CD8-positive, alpha-beta memory T cell (primary cell): ENCODE measurements around the gene ZBTB48. TPM values are rescaled to one million over a fixed set of nuclear protein-coding genes. Genes with fewer than 3 reads are reported as not detected.
A peak's percentile ranks its signal among the peaks of the same experiment; 100 is the strongest.
"Not testable (repeated sequence)": the region's sequence is repeated elsewhere in the genome, so short reads cannot be mapped to it uniquely, and the experiment has no call there.

Experiments
- CTCF ChIA-PET: fragments of 350-600 bp; sonication (Branson Sonifier 250); formaldehyde crosslinking; loops from one replicate; lab custom pipeline; 2021; ENCODE audit warnings: antibody characterized with exemption; lab: Charles Lee
- POLR2A ChIA-PET: fragments of 350-600 bp; sonication (Branson Sonifier 250); formaldehyde crosslinking; loops from one replicate; lab custom pipeline; 2021; ENCODE audit warnings: antibody characterized with exemption; lab: Charles Lee
- DNase-seq, 5 donors: peaks; one replicate each; pipeline versions ENCODE4 v3.0.0 to v3.0.0-alpha.2; 2020 to 2022; ENCODE audit warnings: mixed read lengths in 1 of 5
- H3K27ac ChIP-seq: one replicate; pipeline ENCODE4 v1.7.0; 2013; ENCODE audit warnings: low read depth, mild to moderate bottlenecking, low read length, moderate library complexity
- H3K27me3 ChIP-seq: 2 replicates; pipeline ENCODE4 v1.7.0; 2013; ENCODE audit warnings: low read length, mild to moderate bottlenecking; ENCODE audit not compliant: insufficient read depth, poor library complexity, severe bottlenecking
- H3K36me3 ChIP-seq: 2 replicates; pipeline ENCODE4 v1.7.0; 2013; ENCODE audit warnings: mild to moderate bottlenecking, low read length, moderate library complexity; ENCODE audit not compliant: insufficient read depth
- H3K4me1 ChIP-seq: 2 replicates; pipeline ENCODE4 v1.7.0; 2013; ENCODE audit warnings: mild to moderate bottlenecking, low read length, moderate library complexity; ENCODE audit not compliant: insufficient read depth
- H3K4me3 ChIP-seq: 2 replicates; pipeline ENCODE4 v1.7.0; 2013; ENCODE audit warnings: mild to moderate bottlenecking, low read length
- H3K9me3 ChIP-seq: 2 replicates; pipeline ENCODE4 v1.7.0; 2013; ENCODE audit warnings: mild to moderate bottlenecking, low read length
- H3K27ac Mint-ChIP-seq, 8 donors: one replicate each; pipeline ENCODE4 v1.8.0; 2020 to 2021; ENCODE audit warnings: mixed read lengths in 8 of 8, mild to moderate bottlenecking in 6 of 8, inconsistent platforms in 3 of 8, moderate library complexity in 3 of 8
- H3K27me3 Mint-ChIP-seq, 2 donors: one replicate each; pipeline ENCODE4 v1.8.0; 2020 to 2021; ENCODE audit warnings: mixed read lengths in 2 of 2, mild to moderate bottlenecking in 1 of 2, moderate library complexity in 1 of 2
- H3K36me3 Mint-ChIP-seq, 3 donors: one replicate each; pipeline ENCODE4 v1.8.0; 2020 to 2021; ENCODE audit warnings: mixed read lengths in 3 of 3, inconsistent platforms in 1 of 3, mild to moderate bottlenecking in 1 of 3
- H3K4me1 Mint-ChIP-seq, 3 donors: one replicate each; pipeline ENCODE4 v1.8.0; 2020 to 2021; ENCODE audit warnings: mixed read lengths in 3 of 3, inconsistent platforms in 1 of 3, mild to moderate bottlenecking in 1 of 3
- H3K4me3 Mint-ChIP-seq, 7 donors: one replicate each; pipeline ENCODE4 v1.8.0; 2020 to 2021; ENCODE audit warnings: mixed read lengths in 7 of 7, mild to moderate bottlenecking in 6 of 7, moderate library complexity in 4 of 7, inconsistent platforms in 2 of 7
- H3K9me3 Mint-ChIP-seq, 5 donors: one replicate each; pipeline ENCODE4 v1.8.0; 2020 to 2022; ENCODE audit warnings: mixed read lengths in 5 of 5, mild to moderate bottlenecking in 3 of 5, moderate library complexity in 2 of 5, inconsistent platforms in 1 of 5
- polyA plus RNA-seq: library from polyadenylated mRNA; unstranded; fragments of 300-500 nt; fragmentation: Illumina TruSeq; gene quantifications from one replicate; pipeline ENCODE4 v1.2.3, GENCODE V29; 2021
- total RNA-seq, 2 experiments: library from RNA; stranded (reverse); gene quantifications; one replicate each; pipeline ENCODE4 v1.2.3, GENCODE V29; 2021

Gene ZBTB48
- total and polyA plus RNA-seq, 3 experiments from 2014 or later = 24.1 to 31.7 (median 25.0) TPM

DNA sequence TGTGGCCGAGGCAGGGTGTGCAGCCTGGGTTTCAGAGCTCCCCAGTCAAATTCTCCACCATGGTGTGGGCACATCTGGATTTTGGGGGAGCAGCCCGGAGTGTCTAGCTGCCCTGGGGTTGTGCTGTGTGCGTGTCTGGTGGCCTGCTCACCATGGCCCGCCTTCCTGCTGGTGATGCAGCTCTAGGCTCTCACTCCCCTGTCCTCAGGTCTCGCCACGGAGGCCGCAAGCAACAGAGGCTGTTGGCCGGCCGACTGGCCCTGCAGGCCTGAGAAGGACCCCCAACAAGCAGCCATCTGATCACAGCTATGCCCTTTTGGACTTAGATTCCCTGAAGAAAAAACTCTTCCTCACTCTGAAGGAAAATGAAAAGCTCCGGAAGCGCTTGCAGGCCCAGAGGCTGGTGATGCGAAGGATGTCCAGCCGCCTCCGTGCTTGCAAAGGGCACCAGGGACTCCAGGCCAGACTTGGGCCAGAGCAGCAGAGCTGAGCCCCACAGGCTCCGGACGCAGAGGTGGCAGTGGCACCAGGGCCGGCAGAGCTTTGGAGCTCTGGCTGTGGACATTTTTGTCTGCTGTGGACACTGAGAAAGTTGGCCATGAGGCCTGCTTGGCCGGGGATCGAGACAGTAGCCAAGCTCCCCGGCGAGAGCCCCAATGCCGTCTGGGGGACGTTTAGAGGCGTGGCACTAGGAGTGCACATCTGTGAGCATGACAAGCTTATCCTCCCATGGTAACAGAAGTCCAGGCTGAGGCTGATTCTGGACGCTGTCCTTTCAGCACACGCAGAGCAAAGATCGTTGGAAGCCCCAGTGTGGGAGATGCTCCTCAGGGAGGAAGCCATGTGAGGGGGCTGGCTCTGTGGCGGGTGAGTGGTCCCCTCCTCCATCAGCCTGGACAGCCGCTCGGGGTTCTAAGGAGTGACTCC is 53.1 kb downstream of the ZBTB48 start:
- Mint-ChIP-seq H3K27me3 (no peaks in the 10 kb centered on the region), H3K4me1 (peaks cover 3 to 11% (median 3%) of the 10 kb centered on the region in 3 donors), H3K4me3 (no peak overlapping the region), H3K9me3 (no peaks in the 10 kb centered on the region), H3K36me3 (peaks cover 6 to 83% (median 7%) of the 10 kb centered on the region in 3 donors), H3K27ac (peak overlapping the region in 1 of 8 donors; percentile 36)
- no peaks in the 10 kb centered on the region for H3K27me3 ChIP-seq
- H3K9me3 ChIP-seq = no peaks in the 10 kb centered on the region
- H3K4me3 ChIP-seq = no peak overlapping the region
- ChIA-PET POLR2A (interaction anchor here (0.6 kb wide), 1 partner anchor 62 kb away, joined by 3 read pairs; no protein-coding TSS in a partner anchor), CTCF (interaction anchor here (0.9 to 2.0 kb wide), 5 partner anchors 8 to 142 kb away, joined by 3 to 5 read pairs (median 3); partner anchors contain the start of gene PLEKHG5)
- no peak for DNase-seq
- no peak overlapping the region for H3K27ac ChIP-seq
- H3K36me3 ChIP-seq = peaks cover 7% of the 10 kb centered on the region
- no peaks in the 10 kb centered on the region for H3K4me1 ChIP-seq

DNA sequence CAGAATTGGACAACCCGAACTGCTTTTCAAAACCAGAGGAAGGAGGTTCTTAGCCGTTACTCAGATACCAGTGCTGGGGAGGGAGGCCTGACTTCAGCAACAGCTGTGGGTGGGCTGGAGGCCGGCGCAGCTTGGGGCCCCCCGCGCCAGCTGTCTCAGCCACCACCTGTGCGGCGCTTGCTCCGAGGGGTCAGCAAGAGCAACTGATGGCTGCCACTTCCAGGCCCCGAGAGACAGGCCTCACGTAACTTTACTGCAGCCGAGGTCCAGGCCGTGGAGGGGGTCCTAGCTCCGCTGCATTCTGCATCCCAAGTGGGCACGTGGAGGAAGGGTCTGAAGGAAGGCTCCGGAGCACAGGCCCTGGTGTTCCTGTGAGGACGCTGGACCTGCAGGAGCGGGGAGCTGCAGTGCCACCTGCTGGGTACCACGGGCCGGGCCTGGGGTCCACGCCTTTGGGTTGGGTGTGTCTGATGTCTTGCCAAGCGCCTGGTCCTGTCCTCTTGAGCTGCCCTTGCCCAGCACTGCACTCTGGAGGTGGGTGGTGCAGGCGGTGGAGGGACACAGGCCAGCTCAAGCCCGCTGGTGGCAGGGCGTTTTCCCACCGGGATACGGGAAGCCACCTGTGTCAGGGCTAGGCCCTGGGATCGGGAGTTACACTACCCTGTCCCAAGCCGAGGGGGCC is 54.7 kb downstream of the ZBTB48 start:
- H3K36me3 Mint-ChIP-seq = peaks cover 6 to 84% (median 7%) of the 10 kb centered on the region in 3 donors
- peaks cover 0 to 7% (median 0%) of the 10 kb centered on the region in 3 donors for H3K4me1 Mint-ChIP-seq
- POLR2A ChIA-PET = no interaction called here
- H3K9me3 ChIP-seq = no peaks in the 10 kb centered on the region
- peaks cover 9% of the 10 kb centered on the region for H3K36me3 ChIP-seq
- peak overlapping the region in 1 of 7 donors; percentile 23 for H3K4me3 Mint-ChIP-seq
- no peaks in the 10 kb centered on the region for H3K27me3 ChIP-seq
- CTCF ChIA-PET = interaction anchor here (0.8 to 2.2 kb wide), 12 partner anchors 9 to 148 kb away, joined by 3 to 7 read pairs (median 4); partner anchors contain the start of genes PLEKHG5, TAS1R1 and THAP3
- no peaks in the 10 kb centered on the region for H3K4me1 ChIP-seq
- no peak overlapping the region for H3K4me3 ChIP-seq
- H3K27ac Mint-ChIP-seq = no peak overlapping the region
- DNase-seq = peak in 3 of 5 donors; percentile 16 to 60 (median 40)
- H3K27ac ChIP-seq = no peak overlapping the region
- no peaks in the 10 kb centered on the region for H3K27me3 Mint-ChIP-seq
- no peaks in the 10 kb centered on the region for H3K9me3 Mint-ChIP-seq

DNA sequence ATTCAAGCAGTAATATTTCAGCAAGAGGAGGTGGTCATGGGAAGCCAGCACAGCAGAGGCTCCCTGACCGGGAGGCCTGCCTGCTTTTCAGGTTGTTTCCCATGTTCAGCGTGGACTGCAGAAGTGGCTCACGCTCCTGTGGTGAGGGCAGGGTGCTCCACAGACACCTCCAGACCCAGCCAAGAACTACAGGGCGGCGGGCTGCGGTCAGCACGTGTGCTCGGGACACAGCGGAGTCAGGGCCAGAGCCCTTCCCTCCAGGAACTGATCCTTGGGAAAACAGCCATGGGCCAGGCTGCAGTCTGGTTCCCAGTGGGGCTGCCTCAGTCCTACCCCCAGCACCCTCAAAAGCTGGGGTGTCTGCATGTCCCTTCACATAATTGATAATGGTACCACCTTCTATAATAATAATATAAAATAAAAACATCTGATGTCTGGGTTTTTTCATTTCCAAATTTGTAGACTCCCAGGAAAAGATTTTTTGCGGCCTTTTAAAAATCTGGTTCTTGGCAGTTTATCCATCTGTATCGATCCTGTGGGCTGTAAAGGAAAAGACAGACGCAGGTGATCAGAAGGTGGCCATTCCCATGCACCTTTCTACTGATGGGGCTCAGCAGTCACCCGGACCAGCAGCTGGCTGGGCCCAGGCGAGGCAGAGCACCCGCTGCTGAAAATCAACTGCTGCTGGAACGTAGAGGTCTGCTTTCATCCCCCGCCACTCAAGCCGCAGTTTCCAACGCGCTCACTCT is 55.5 kb downstream of the ZBTB48 start:
- no peak overlapping the region for H3K4me3 ChIP-seq
- no peaks in the 10 kb centered on the region for H3K27me3 ChIP-seq
- no peaks in the 10 kb centered on the region for H3K4me1 ChIP-seq
- H3K9me3 Mint-ChIP-seq = no peaks in the 10 kb centered on the region
- no peaks in the 10 kb centered on the region for H3K27me3 Mint-ChIP-seq
- no peak for DNase-seq
- H3K36me3 Mint-ChIP-seq = peaks cover 0 to 82% (median 8%) of the 10 kb centered on the region in 3 donors
- no peaks in the 10 kb centered on the region for H3K9me3 ChIP-seq
- no peaks in the 10 kb centered on the region for H3K4me1 Mint-ChIP-seq
- no peak overlapping the region for H3K27ac Mint-ChIP-seq
- H3K4me3 Mint-ChIP-seq = no peak overlapping the region
- ChIA-PET POLR2A (no interaction called here), CTCF (interaction anchor here (0.8 to 2.2 kb wide), 10 partner anchors 8 to 149 kb away, joined by 3 to 7 read pairs (median 4); partner anchors contain the start of genes TAS1R1 and THAP3)
- H3K27ac ChIP-seq = no peak overlapping the region
- H3K36me3 ChIP-seq = peaks cover 11% of the 10 kb centered on the region

DNA sequence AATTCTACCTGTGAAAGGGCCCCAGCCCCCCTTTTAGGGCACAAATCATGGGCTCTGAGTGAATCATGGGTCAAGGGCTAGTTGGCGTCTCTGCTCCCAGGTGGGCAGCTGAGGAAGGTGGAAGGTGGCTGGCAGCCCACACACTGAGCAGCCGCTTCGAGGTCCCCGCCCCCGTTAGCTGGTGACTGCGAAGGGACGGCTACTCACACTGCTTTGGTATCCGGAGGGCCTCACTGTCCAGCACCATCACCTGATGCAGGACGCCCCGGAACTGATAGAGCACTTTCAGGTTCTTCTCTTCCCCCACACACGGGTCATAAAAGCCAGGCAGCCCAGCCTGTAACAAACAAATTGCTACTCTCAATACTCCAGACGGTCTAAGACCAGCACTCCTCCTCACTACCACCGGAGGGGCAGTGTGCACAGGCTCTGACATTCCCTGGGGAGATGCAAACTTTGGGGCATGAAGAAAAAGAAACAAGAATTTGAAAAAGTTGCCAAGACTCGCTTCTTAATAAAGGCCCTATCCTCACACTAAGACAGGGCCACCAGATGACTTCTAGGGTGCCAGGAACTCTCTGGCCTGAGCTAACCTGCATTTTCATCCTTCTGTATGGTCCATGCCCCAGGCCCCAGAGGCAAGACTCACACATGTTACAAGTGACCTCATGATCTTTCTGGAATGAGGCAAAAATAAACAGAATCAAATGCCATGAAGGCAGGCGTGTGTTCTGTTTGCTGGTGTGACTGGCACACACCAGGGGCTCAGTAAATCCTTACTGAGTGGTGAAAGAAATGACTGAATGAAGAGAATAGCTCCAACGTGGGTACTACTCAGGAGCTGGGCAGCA is 56.3 kb downstream of the ZBTB48 start:
- DNase-seq = no peak
- CTCF ChIA-PET = interaction anchor here (1.1 to 2.2 kb wide), 3 partner anchors 10 to 20 kb away, joined by 3 to 7 read pairs (median 7); no protein-coding TSS in a partner anchor
- Mint-ChIP-seq H3K36me3 (peaks cover 0 to 81% (median 8%) of the 10 kb centered on the region in 3 donors), H3K27ac (no peak overlapping the region), H3K9me3 (no peaks in the 10 kb centered on the region), H3K4me1 (no peaks in the 10 kb centered on the region), H3K4me3 (no peak overlapping the region), H3K27me3 (no peaks in the 10 kb centered on the region)
- H3K36me3 ChIP-seq = peaks cover 11% of the 10 kb centered on the region
- no peaks in the 10 kb centered on the region for H3K4me1 ChIP-seq
- no peak overlapping the region for H3K4me3 ChIP-seq
- H3K27ac ChIP-seq = no peak overlapping the region
- no peaks in the 10 kb centered on the region for H3K27me3 ChIP-seq
- H3K9me3 ChIP-seq = no peaks in the 10 kb centered on the region
- POLR2A ChIA-PET = no interaction called here

DNA sequence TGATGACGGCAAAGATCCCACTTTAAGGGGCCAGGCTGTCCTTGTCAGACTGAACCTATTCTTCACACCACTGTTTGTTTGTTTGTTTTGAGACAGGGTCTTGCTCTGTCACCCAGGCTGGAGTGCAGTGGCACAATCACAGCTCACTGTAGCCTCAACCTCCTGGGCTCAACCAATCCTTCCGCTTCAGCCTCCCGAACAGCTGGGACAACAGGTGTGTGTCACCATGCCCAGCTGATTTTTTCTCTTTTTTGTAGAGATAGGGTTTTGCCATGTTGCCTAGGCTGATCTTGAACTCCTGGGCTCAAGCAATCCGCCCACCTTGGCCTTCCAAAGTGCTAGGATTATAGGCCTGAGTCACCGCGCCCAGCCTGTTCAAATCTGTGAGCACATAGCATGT is 57.0 kb downstream of the ZBTB48 start:
- CTCF ChIA-PET = interaction anchor here (1.1 kb wide), 1 partner anchor 10 kb away, joined by 7 read pairs; no protein-coding TSS in a partner anchor
- H3K4me3 Mint-ChIP-seq, H3K27me3 Mint-ChIP-seq, DNase-seq, H3K4me3 ChIP-seq, H3K9me3 Mint-ChIP-seq, H3K4me1 Mint-ChIP-seq, H3K9me3 ChIP-seq, H3K4me1 ChIP-seq, H3K27me3 ChIP-seq, H3K27ac Mint-ChIP-seq, H3K27ac ChIP-seq: not testable (repeated sequence)
- peaks cover 15% of the 10 kb centered on the region for H3K36me3 ChIP-seq
- peaks cover 0 to 87% (median 12%) of the 10 kb centered on the region in 3 donors for H3K36me3 Mint-ChIP-seq
- POLR2A ChIA-PET = interaction anchor here (0.7 kb wide), 1 partner anchor 57 kb away, joined by 3 read pairs; the partner anchor contains the start of gene ZBTB48

DNA sequence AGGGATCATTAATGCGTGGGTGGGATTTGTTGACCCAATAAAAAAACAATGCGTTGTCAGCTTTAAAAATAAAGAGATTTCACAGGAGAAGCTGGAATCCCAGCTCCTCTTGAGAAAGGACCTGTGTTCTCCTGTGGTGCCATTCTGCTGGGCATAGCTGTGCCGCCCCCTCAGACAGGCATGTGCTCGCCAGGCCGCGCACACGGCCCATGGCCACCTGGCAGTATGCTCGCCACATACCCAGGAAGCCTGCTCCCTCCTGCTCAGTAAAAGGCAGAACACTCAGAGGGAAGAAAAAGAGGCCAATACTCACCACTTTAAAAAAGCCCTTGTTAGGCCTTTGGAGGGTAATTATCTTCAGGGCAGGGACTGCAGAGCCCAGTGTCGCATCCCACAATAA is 58.0 kb downstream of the ZBTB48 start:
- Mint-ChIP-seq H3K9me3 (no peaks in the 10 kb centered on the region), H3K27me3 (no peaks in the 10 kb centered on the region), H3K27ac (peak overlapping the region in 1 of 8 donors; percentile 50), H3K4me1 (no peaks in the 10 kb centered on the region), H3K4me3 (no peak overlapping the region), H3K36me3 (peaks cover 2 to 88% (median 16%) of the 10 kb centered on the region in 3 donors)
- no peak for DNase-seq
- POLR2A ChIA-PET = interaction anchor here (0.7 kb wide), 1 partner anchor 58 kb away, joined by 3 read pairs; the partner anchor contains the start of gene ZBTB48
- Histone ChIP-seq H3K4me1 (no peaks in the 10 kb centered on the region), H3K27me3 (no peaks in the 10 kb centered on the region), H3K9me3 (no peaks in the 10 kb centered on the region), H3K36me3 (peaks cover 20% of the 10 kb centered on the region), H3K27ac (no peak overlapping the region), H3K4me3 (no peak overlapping the region)
- CTCF ChIA-PET = interaction anchor here (1.1 kb wide), 1 partner anchor 9 kb away, joined by 7 read pairs; no protein-coding TSS in a partner anchor

DNA sequence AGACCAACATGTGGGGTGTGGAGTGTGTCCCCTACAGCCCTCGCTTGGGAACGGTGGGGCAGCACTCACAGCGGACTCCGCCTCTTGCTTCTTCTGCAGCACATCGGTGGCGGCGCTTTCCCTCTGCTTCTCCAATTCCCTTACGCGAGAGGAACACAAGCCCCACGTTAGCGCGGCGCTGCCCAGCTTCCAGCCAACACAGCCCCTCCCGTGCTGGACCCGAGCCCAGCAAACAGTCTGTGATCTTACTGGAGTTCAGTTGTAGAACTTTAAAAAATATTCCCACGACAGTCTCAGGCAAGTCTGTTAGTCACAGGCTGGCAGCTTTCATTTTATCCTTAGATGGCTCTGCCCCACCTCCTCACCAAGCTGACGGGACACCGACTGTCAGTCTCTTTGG is 58.4 kb downstream of the ZBTB48 start:
- Mint-ChIP-seq H3K4me3 (no peak overlapping the region), H3K4me1 (no peaks in the 10 kb centered on the region), H3K9me3 (no peaks in the 10 kb centered on the region)

More for the DNA sequence above, 58.4 kb downstream of the ZBTB48 start:
- Histone ChIP-seq H3K27ac (no peak overlapping the region), H3K4me3 (no peak overlapping the region), H3K36me3 (peaks cover 16% of the 10 kb centered on the region), H3K9me3 (no peaks in the 10 kb centered on the region), H3K27me3 (no peaks in the 10 kb centered on the region), H3K4me1 (no peaks in the 10 kb centered on the region)
- CTCF ChIA-PET = no interaction called here
- Mint-ChIP-seq H3K27me3 (no peaks in the 10 kb centered on the region), H3K36me3 (peaks cover 5 to 86% (median 17%) of the 10 kb centered on the region in 3 donors), H3K27ac (peak overlapping the region in 1 of 8 donors; percentile 32)
- POLR2A ChIA-PET = no interaction called here
- no peak for DNase-seq
